PC-9 (cell line): ENCODE data around the gene NPC2. TPM values are rescaled to one million over a fixed set of nuclear protein-coding genes. Genes with fewer than 3 reads are reported as not detected.

Experiments used
- BruUV-seq: library from RNA; stranded (reverse); fragments of 400-500 nt; replicated peaks from 2 replicates; lab custom pipeline; 2021; lab: Mats Ljungman, UMichigan
- CTCF ChIA-PET: fragments of 300-600 bp; sonication (Branson Sonifier 250); formaldehyde crosslinking; loops from one replicate; lab custom pipeline; 2022; ENCODE audit warnings: antibody characterized with exemption; lab: Charles Lee
- POLR2A ChIA-PET: fragments of 300-600 bp; sonication (Branson Sonifier 250); formaldehyde crosslinking; loops from one replicate; lab custom pipeline; 2022; ENCODE audit warnings: antibody characterized with exemption; ENCODE audit not compliant: unreplicated experiment; lab: Charles Lee
- DNase-seq, 2 experiments: peaks; one replicate each; pipeline versions ENCODE4 v3.0.0 to v3.0.0-alpha.2; 2015 to 2022; ENCODE audit warnings: mixed read lengths in 1 of 2
- H2AFZ ChIP-seq: fragments of 200-600 bp; sonication (generic); 2 replicates; pipeline ENCODE4 v1.8.1; 2017; ENCODE audit warnings: antibody characterized with exemption
- H3F3A ChIP-seq: fragments of 200-600 bp; sonication (generic); 2 replicates; pipeline ENCODE4 v1.8.1; 2017; ENCODE audit warnings: antibody characterized with exemption, mild to moderate bottlenecking, low read depth; ENCODE audit not compliant: insufficient read depth
- H3K27ac ChIP-seq: fragments of 200-600 bp; sonication (generic); 2 replicates; pipeline ENCODE4 v1.6.1; 2016; ENCODE audit warnings: mixed run types
- H3K27me3 ChIP-seq: fragments of 200-600 bp; sonication (generic); 2 replicates; pipeline ENCODE4 v1.6.1; 2016; ENCODE audit warnings: low read depth, mixed run types; ENCODE audit not compliant: insufficient read depth
- H3K36me3 ChIP-seq: fragments of 200-600 bp; sonication (generic); 2 replicates; pipeline ENCODE4 v1.6.1; 2016; ENCODE audit warnings: low read depth, mixed run types
- H3K4me1 ChIP-seq: fragments of 200-600 bp; sonication (generic); replicated peaks from 2 replicates; pipeline ENCODE4 v1.6.1; 2016; ENCODE audit warnings: mixed run types; ENCODE audit not compliant: insufficient read depth
- H3K4me2 ChIP-seq: fragments of 200-600 bp; sonication (generic); 2 replicates; pipeline ENCODE4 v1.6.1; 2017; ENCODE audit warnings: mixed run types
- H3K4me3 ChIP-seq: fragments of 200-600 bp; sonication (generic); 2 replicates; pipeline ENCODE4 v1.6.1; 2016; ENCODE audit warnings: mixed run types
- H3K79me2 ChIP-seq: fragments of 200-600 bp; sonication (generic); 2 replicates; pipeline ENCODE4 v1.6.1; 2017; ENCODE audit warnings: low read depth, mixed run types
- H3K9me2 ChIP-seq: fragments of 200-600 bp; sonication (generic); 2 replicates; pipeline ENCODE4 v1.8.1; 2017; ENCODE audit warnings: mild to moderate bottlenecking; ENCODE audit not compliant: insufficient read depth
- H3K9me3 ChIP-seq: fragments of 200-600 bp; sonication (generic); 2 replicates; pipeline ENCODE4 v1.8.1; 2016; ENCODE audit warnings: low read depth; ENCODE audit not compliant: insufficient read depth
- H4K20me1 ChIP-seq: fragments of 200-600 bp; sonication (generic); 2 replicates; pipeline ENCODE4 v1.8.1; 2017; ENCODE audit not compliant: insufficient read depth
- EZH2 ChIP-seq: fragments of 200-600 bp; sonication (generic); IDR thresholded peaks from 2 replicates; pipeline ENCODE4 v1.8.0; 2017; ENCODE audit warnings: antibody characterized with exemption, low read depth
- intact Hi-C: fragments of 100-400 bp; cut with micrococcal nuclease; formaldehyde crosslinking; loops from one replicate; pipeline ENCODE4 v1.10.0; 2022; ENCODE audit not compliant: unreplicated experiment
- total RNA-seq: library from RNA; stranded (reverse); gene quantifications from 2 replicates; pipeline ENCODE4 v1.2.3, GENCODE V29; 2021
- TF ChIP-seq, protein P1 (sequence below): fragments of 200-600 bp; sonication (generic); conservative IDR thresholded peaks from 2 replicates; pipeline ENCODE4 v1.6.1; 2017; ENCODE audit warnings: mixed run types, antibody characterized with exemption, mild to moderate bottlenecking, moderate library complexity

NPC2 gene
- total RNA-seq, 1 experiment from 2014 or later: 1,010 TPM

DNA sequence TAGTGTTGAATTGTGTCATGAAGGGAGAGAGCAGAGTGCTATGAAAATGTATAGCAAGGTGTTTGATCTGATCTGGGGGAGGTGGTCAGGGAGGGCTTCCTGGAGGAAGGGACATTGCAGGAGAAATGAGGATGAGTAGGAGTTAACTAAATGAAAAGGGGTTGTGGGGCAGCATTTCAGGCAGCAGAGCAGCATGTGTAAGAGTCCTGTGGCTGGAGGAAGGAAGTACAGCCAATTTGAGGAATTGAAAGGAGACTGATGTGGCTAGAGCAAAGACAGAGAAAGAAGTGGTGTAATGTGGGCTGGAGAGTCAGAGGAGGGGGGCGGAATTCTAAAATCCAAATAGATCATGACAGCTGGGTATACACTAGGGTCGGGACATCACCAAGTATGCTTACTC is 20.5 kb downstream of the NPC2 start:
- Histone ChIP-seq H3K36me3 (peaks cover 10% of the 10 kb centered on the region; the same call in 1 of the 2 replicates), H3K9me3 (no peaks in the 10 kb centered on the region), H3F3A (no peaks in the 10 kb centered on the region), H3K27me3 (no peaks in the 10 kb centered on the region), H3K4me1 (no peaks in the 10 kb centered on the region), H3K4me2 (no peak overlapping the region), H3K4me3 (no peak overlapping the region), H3K9me2 (no peaks in the 10 kb centered on the region), H3K27ac (no peak overlapping the region), H4K20me1 (no peaks in the 10 kb centered on the region), H3K79me2 (no peaks in the 10 kb centered on the region), H2AFZ (no peak overlapping the region)
- no peak for DNase-seq
- TF ChIP-seq, protein P1, sequence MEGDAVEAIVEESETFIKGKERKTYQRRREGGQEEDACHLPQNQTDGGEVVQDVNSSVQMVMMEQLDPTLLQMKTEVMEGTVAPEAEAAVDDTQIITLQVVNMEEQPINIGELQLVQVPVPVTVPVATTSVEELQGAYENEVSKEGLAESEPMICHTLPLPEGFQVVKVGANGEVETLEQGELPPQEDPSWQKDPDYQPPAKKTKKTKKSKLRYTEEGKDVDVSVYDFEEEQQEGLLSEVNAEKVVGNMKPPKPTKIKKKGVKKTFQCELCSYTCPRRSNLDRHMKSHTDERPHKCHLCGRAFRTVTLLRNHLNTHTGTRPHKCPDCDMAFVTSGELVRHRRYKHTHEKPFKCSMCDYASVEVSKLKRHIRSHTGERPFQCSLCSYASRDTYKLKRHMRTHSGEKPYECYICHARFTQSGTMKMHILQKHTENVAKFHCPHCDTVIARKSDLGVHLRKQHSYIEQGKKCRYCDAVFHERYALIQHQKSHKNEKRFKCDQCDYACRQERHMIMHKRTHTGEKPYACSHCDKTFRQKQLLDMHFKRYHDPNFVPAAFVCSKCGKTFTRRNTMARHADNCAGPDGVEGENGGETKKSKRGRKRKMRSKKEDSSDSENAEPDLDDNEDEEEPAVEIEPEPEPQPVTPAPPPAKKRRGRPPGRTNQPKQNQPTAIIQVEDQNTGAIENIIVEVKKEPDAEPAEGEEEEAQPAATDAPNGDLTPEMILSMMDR: no peak
- TF ChIP-seq EZH2: no peak
- ChIA-PET CTCF (no interaction called here), POLR2A (no interaction called here)
- BruUV-seq: no TSS peak
- intact Hi-C loops: no loop called here

DNA sequence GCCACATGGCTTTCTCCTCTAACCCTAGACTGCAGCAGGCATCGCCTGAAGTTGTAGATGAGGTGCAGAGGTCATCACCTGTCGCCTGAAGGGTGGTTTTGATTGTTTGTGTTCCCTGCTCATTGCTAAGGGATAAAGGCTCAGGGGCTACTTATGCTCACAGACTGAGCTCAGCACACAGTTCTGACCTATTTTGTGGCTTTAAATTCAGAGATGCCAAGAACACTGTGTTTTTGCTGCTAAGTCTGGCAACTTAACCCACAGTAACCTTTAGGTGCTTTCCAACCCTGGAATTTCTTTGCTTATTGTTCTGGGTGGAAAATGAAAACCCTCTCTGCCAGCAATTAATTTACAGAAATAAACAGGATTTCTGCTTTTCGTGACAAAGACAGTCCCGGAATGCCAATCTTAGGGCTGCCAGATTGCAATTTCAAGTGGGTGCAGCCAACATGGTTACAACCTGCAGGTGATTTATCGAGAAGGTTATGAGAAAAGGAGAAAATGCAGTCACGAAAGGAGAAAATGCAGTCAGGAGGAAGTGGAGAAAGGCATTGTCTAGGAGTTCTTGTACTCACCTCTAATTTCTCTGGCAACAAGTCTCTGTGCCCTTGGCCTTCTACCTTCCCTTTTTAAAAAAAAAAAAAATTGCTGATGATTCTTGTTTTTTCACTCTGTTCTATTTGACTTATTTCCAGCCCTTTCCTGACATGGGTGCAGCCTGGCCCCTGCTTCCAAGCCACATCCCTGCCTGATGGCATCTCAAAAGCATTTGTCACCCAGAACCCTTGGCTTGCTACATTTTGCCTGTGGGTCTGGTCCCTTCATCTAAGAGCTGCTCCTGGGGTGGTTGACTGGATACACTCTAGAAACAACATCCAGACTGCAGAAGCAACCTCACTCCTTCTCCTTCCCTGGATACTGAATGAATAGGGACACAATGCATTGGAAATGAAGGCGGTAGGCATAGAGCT is 23.3 kb downstream of the NPC2 start:
- H4K20me1 ChIP-seq: no peaks in the 10 kb centered on the region
- H3F3A ChIP-seq: no peaks in the 10 kb centered on the region
- H3K9me3 ChIP-seq: no peaks in the 10 kb centered on the region
- no peak overlapping the region for H3K4me2 ChIP-seq
- no peak overlapping the region for H2AFZ ChIP-seq
- TF ChIP-seq, protein P1: no peak
- no peak for TF ChIP-seq EZH2
- H3K27ac ChIP-seq: no peak overlapping the region
- no TSS peak for BruUV-seq
- H3K79me2 ChIP-seq: no peaks in the 10 kb centered on the region
- H3K36me3 ChIP-seq: peaks cover 5% of the 10 kb centered on the region; the same call in 1 of the 2 replicates
- no peaks in the 10 kb centered on the region for H3K9me2 ChIP-seq
- POLR2A ChIA-PET: interaction anchor here (0.5 to 0.7 kb wide), 2 partner anchors 8 to 132 kb away, joined by 3 to 11 read pairs; no protein-coding TSS in a partner anchor
- H3K27me3 ChIP-seq: no peaks in the 10 kb centered on the region
- no peaks in the 10 kb centered on the region for H3K4me1 ChIP-seq
- DNase-seq: no peak
- intact Hi-C loops: no loop called here
- no peak overlapping the region for H3K4me3 ChIP-seq
- CTCF ChIA-PET: no interaction called here

DNA sequence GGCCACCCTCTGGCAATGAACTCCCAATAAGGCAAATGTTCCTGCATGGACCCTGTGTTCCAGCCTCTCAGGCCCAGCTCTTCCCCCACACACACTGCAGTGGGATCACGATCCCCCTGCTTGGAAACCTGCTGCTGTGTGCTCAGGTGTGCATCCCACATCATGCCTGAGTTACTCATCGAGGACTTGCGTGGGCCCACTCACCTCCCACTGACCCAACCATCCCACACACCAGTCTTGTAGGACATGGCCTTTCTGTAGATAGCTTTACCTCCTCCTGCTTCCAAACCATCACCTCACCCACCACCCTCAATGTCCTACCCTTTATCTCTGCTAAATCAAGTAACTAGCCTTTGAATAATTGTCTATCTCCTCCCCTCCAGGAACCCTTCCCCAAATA is 24.6 kb downstream of the NPC2 start:
- CTCF ChIA-PET: no interaction called here
- POLR2A ChIA-PET: no interaction called here
- no TSS peak for BruUV-seq
- H3K9me2 ChIP-seq: no peaks in the 10 kb centered on the region
- no peaks in the 10 kb centered on the region for H3F3A ChIP-seq
- DNase-seq: no peak
- no peaks in the 10 kb centered on the region for H3K79me2 ChIP-seq
- no peak overlapping the region for H2AFZ ChIP-seq
- no peak overlapping the region for H3K4me3 ChIP-seq
- H3K36me3 ChIP-seq: peaks cover 1% of the 10 kb centered on the region; the same call in 1 of the 2 replicates
- no peaks in the 10 kb centered on the region for H3K9me3 ChIP-seq
- no peaks in the 10 kb centered on the region for H3K4me1 ChIP-seq
- H3K27me3 ChIP-seq: no peaks in the 10 kb centered on the region
- TF ChIP-seq, protein P1: no peak
- TF ChIP-seq EZH2: no peak
- H4K20me1 ChIP-seq: no peaks in the 10 kb centered on the region
- no peak overlapping the region for H3K27ac ChIP-seq
- intact Hi-C loops: no loop called here
- H3K4me2 ChIP-seq: no peak overlapping the region
